SK-N-SH treated with all-trans-retinoic acid at 6 μM for 48 hours (cell line): ENCODE data around the gene SLC7A7.

Source experiments
- ARNTL ChIP-seq: fragments of 450-650 bp; formaldehyde crosslinking; IDR thresholded peaks from 2 replicates; pipeline ENCODE4 v1.5.0; 2020; ENCODE audit warnings: low read depth, mild to moderate bottlenecking, moderate library complexity, borderline replicate concordance
- CSDC2 ChIP-seq: fragments of 250-450 bp; sonication (Bioruptor Pico); IDR thresholded peaks from 2 replicates; pipeline ENCODE4 v1.5.0; 2020; ENCODE audit warnings: mild to moderate bottlenecking, moderate library complexity
- ESRRG ChIP-seq: fragments of 250-450 bp; sonication (Bioruptor Pico); IDR thresholded peaks from 2 replicates; pipeline ENCODE4 v1.6.1; 2021; ENCODE audit warnings: mild to moderate bottlenecking
- GLIS3 ChIP-seq: fragments of 250-450 bp; sonication (Bioruptor Pico); IDR thresholded peaks from 2 replicates; pipeline ENCODE4 v1.5.0; 2020; ENCODE audit warnings: mild to moderate bottlenecking, moderate library complexity
- OSR1 ChIP-seq: fragments of 250-450 bp; sonication (Bioruptor Pico); IDR thresholded peaks from 2 replicates; pipeline ENCODE4 v1.8.0; 2022; ENCODE audit warnings: moderate library complexity, mild to moderate bottlenecking, inconsistent platforms
- PATZ1 ChIP-seq: fragments of 250-450 bp; sonication (Bioruptor Pico); IDR thresholded peaks from 2 replicates; pipeline ENCODE4 v1.8.0; 2020; ENCODE audit warnings: mild to moderate bottlenecking, moderate library complexity, borderline replicate concordance
- RARB ChIP-seq: fragments of 250-450 bp; sonication (Bioruptor Pico); IDR thresholded peaks from 2 replicates; pipeline ENCODE4 v1.8.0; 2021; ENCODE audit warnings: mild to moderate bottlenecking, moderate library complexity
- SNAI2 ChIP-seq: fragments of 250-450 bp; sonication (Bioruptor Pico); IDR thresholded peaks from 2 replicates; pipeline ENCODE4 v1.5.0; 2020; ENCODE audit warnings: mild to moderate bottlenecking, moderate library complexity
- TCF4 ChIP-seq: fragments of 250-450 bp; sonication (Bioruptor Pico); IDR thresholded peaks from 2 replicates; pipeline ENCODE4 v1.8.0; 2021; ENCODE audit warnings: mild to moderate bottlenecking, moderate library complexity, borderline replicate concordance
- TOX ChIP-seq: fragments of 250-450 bp; sonication (Bioruptor Pico); IDR thresholded peaks from 2 replicates; pipeline ENCODE4 v1.8.0; 2021; ENCODE audit warnings: mild to moderate bottlenecking, moderate library complexity, borderline replicate concordance
- ZFP3 ChIP-seq: fragments of 250-450 bp; sonication (Bioruptor Pico); IDR thresholded peaks from 2 replicates; pipeline ENCODE4 v1.5.0; 2020; ENCODE audit warnings: mild to moderate bottlenecking, moderate library complexity
- ZFP30 ChIP-seq: fragments of 450-650 bp; formaldehyde crosslinking; IDR thresholded peaks from 2 replicates; pipeline ENCODE4 v1.5.0; 2022; ENCODE audit warnings: mild to moderate bottlenecking, moderate library complexity
- ZNF565 ChIP-seq: fragments of 450-650 bp; formaldehyde crosslinking; conservative IDR thresholded peaks from 2 replicates; pipeline ENCODE4 v1.5.0; 2020; ENCODE audit warnings: low read depth, mild to moderate bottlenecking, moderate library complexity
- ZNF8 ChIP-seq: fragments of 450-650 bp; formaldehyde crosslinking; IDR thresholded peaks from 2 replicates; pipeline ENCODE4 v1.5.0; 2020; ENCODE audit warnings: mild to moderate bottlenecking, moderate library complexity

GRCh38 chr14:22852599-22852939 lies 37.3 kb upstream of the SLC7A7 start:
- no peak for TF ChIP-seq TCF4 (CRISPR knock-in tag)
- TF ChIP-seq PATZ1 (CRISPR knock-in tag) = no peak
- no peak for TF ChIP-seq OSR1 (CRISPR knock-in tag)
- TF ChIP-seq ESRRG (CRISPR knock-in tag) = no peak
- TF ChIP-seq RARB (CRISPR knock-in tag) = no peak
- TF ChIP-seq ARNTL (CRISPR knock-in tag) = no peak
- TF ChIP-seq ZNF8 (CRISPR knock-in tag) = no peak
- no peak for TF ChIP-seq CSDC2 (CRISPR knock-in tag)
- no peak for TF ChIP-seq GLIS3 (CRISPR knock-in tag)
- no peak for TF ChIP-seq ZFP30 (CRISPR knock-in tag)
- no peak for TF ChIP-seq ZNF565 (CRISPR knock-in tag)
- TF ChIP-seq TOX (CRISPR knock-in tag) = no peak
- TF ChIP-seq SNAI2 (CRISPR knock-in tag) = no peak
- TF ChIP-seq ZFP3 (CRISPR knock-in tag) = no peak
